Testis (tissue), 3 donors: ENCODE results near the gene SCYL2. TPM values are rescaled to one million over a fixed set of nuclear protein-coding genes. Genes with fewer than 3 reads are reported as not detected.

Experiments
- DNase-seq: peaks from one replicate; pipeline ENCODE4 v3.0.0-alpha.2; 2019
- H3K27ac ChIP-seq, 2 donors: fragments of 200-600 bp; sonication (generic); one replicate each; pipeline ENCODE4 v1.5.1; 2019
- H3K27me3 ChIP-seq: fragments of 200-600 bp; sonication (generic); one replicate; pipeline ENCODE4 v1.5.1; 2019
- H3K36me3 ChIP-seq: fragments of 200-600 bp; sonication (generic); one replicate; pipeline ENCODE4 v1.5.1; 2017; ENCODE audit warnings: low read depth; ENCODE audit errors: missing control alignments
- H3K4me1 ChIP-seq: fragments of 200-600 bp; sonication (generic); one replicate; pipeline ENCODE4 v1.5.1; 2019
- H3K4me3 ChIP-seq, 2 donors: fragments of 200-600 bp; sonication (generic); one replicate each; pipeline ENCODE4 v1.5.1; 2017 to 2019
- H3K9me3 ChIP-seq: fragments of 200-600 bp; sonication (generic); one replicate; pipeline ENCODE4 v1.5.1; 2017
- CTCF ChIP-seq, 3 experiments: fragments of 450-650 bp in 2 of 3; fragments of 200-600 bp in 1 of 3; sonication (generic) in 1 of 3; IDR thresholded peaks; one replicate each; pipeline ENCODE4 v1.5.1; 2016 to 2019; ENCODE audit warnings: antibody characterized with exemption in 3 of 3, mild to moderate bottlenecking in 2 of 3, moderate library complexity in 1 of 3
- POLR2A ChIP-seq: fragments of 450-650 bp; IDR thresholded peaks from one replicate; pipeline ENCODE4 v1.6.1; 2017; ENCODE audit warnings: antibody characterized with exemption, mild to moderate bottlenecking, moderate library complexity
- WGBS, 2 donors: methylation state at CpG; one replicate each; pipeline ENCODE4 v1.1.5; 2018; 5-methylcytosine and 5-hydroxymethylcytosine counted together
- intact Hi-C: fragments of 100-400 bp; cut with DNase I; formaldehyde crosslinking; loops from one replicate; pipeline ENCODE4 v1.15.1; 2023; ENCODE audit warnings: low total_unique reads
- polyA plus RNA-seq: library from polyadenylated mRNA; stranded (reverse); fragments of 350-450 nt; fragmentation: Illumina TruSeq; extraction: RNeasy Lipid Tissue Mini Kit (QIAGEN cat#74804); gene quantifications from one replicate; pipeline ENCODE4 v1.2.3, GENCODE V29; 2014; ENCODE audit warnings: low read depth, low replicate concordance; ENCODE audit not compliant: insufficient read depth
- total RNA-seq, 2 donors: library from RNA; depleted of rRNA; stranded (reverse); fragments of >200 nt; gene quantifications; one replicate each; pipeline ENCODE4 v1.2.3, GENCODE V29; 2016

SCYL2 gene
- total and polyA plus RNA-seq, 3 donors from 2014 or later, result 23.1 to 75.4 (median 49.0) TPM

- no peak for DNase-seq
- no peaks in the 10 kb centered on the region for H3K9me3 ChIP-seq
- no peak overlapping the region for H3K4me3 ChIP-seq
- intact Hi-C loops, result no loop called here
- H3K27ac ChIP-seq, result no peak overlapping the region
- 94 to 97% methylated on average over 3 of the region's 3 CpGs for WGBS, 2 donors
- H3K36me3 ChIP-seq, result no peaks in the 10 kb centered on the region
- no peaks in the 10 kb centered on the region for H3K4me1 ChIP-seq
- H3K27me3 ChIP-seq, result no peaks in the 10 kb centered on the region
- TF ChIP-seq CTCF (IDR thresholded peaks at IDR 0.05), result no peak
- no peak for TF ChIP-seq POLR2A
Measured at GRCh38 chr12:100238801-100239200, 28.2 kb upstream of the SCYL2 start.

GRCh38 chr12:100239589-100239988, 27.4 kb upstream of the SCYL2 start:
- no peaks in the 10 kb centered on the region for H3K9me3 ChIP-seq
- no peak for TF ChIP-seq CTCF (IDR thresholded peaks at IDR 0.05)
- no peak for TF ChIP-seq POLR2A

DNA sequence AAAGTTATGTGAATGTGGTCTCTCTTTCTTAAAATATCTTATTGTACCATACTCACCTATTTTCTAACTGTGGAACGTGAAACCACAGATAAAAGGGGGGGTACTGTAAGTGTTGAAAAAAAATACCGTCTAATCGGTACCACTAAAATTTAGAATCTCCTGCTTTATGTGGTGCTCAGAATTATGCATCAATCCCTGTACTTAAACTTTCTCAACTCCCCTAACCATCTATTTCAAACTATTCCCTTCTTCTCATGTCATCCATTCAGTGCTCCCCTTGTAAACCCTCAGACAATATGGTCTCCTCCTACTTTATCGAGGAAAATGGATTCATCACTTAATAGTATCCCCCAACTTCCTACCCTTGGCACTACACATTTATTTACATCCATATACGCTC, 23.8 kb upstream of the SCYL2 start:
- no peaks in the 10 kb centered on the region for H3K9me3 ChIP-seq
- DNase-seq, result no peak
- no peaks in the 10 kb centered on the region for H3K27me3 ChIP-seq
- WGBS, 2 donors, result 83 to 95% methylated on average over 5 of the region's 5 CpGs
- TF ChIP-seq POLR2A, result no peak
- no peak for TF ChIP-seq CTCF (IDR thresholded peaks at IDR 0.05)
- no peaks in the 10 kb centered on the region for H3K4me1 ChIP-seq
- H3K4me3 ChIP-seq, result no peak overlapping the region
- intact Hi-C loops, result no loop called here
- no peak overlapping the region for H3K27ac ChIP-seq
- H3K36me3 ChIP-seq, result no peaks in the 10 kb centered on the region

More at GRCh38 chr12:100239589-100239988, 27.4 kb upstream of the SCYL2 start:
- Histone ChIP-seq H3K27ac (no peak overlapping the region), H3K27me3 (no peaks in the 10 kb centered on the region), H3K4me3 (no peak overlapping the region), H3K36me3 (no peaks in the 10 kb centered on the region), H3K4me1 (no peaks in the 10 kb centered on the region)
- WGBS, 2 donors, result 94 to 100% methylated on average over 1 of the region's 1 CpG
- intact Hi-C loops, result no loop called here
- DNase-seq, result no peak

DNA sequence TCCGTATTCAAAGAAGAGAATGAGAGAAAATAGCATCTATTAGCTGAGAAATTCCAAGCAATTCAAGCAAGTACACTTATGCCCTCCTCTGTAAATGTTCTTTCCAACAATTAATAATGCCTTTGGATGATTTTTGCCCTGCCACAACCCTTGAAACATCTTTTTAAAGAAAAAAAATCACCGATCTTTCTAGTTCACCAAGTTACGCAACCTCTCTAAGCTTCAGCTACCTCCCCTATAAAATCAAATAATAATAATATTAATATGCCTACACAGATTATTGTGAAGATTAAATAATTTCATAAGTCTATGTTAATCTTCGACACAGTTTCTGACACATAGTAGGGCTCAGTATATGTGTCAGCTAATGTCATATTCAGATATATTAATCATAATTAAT, 19.2 kb upstream of the SCYL2 start:
- no peaks in the 10 kb centered on the region for H3K9me3 ChIP-seq
- TF ChIP-seq CTCF (IDR thresholded peaks at IDR 0.05) (no peak), POLR2A (no peak)
- H3K4me3 ChIP-seq, result no peak overlapping the region
- H3K27me3 ChIP-seq, result no peaks in the 10 kb centered on the region
- DNase-seq, result no peak
- no peak overlapping the region for H3K27ac ChIP-seq
- H3K4me1 ChIP-seq, result no peaks in the 10 kb centered on the region
- intact Hi-C loops, result no loop called here
- WGBS, 2 donors, result 96 to 97% methylated on average over 4 of the region's 4 CpGs
- no peaks in the 10 kb centered on the region for H3K36me3 ChIP-seq

DNA sequence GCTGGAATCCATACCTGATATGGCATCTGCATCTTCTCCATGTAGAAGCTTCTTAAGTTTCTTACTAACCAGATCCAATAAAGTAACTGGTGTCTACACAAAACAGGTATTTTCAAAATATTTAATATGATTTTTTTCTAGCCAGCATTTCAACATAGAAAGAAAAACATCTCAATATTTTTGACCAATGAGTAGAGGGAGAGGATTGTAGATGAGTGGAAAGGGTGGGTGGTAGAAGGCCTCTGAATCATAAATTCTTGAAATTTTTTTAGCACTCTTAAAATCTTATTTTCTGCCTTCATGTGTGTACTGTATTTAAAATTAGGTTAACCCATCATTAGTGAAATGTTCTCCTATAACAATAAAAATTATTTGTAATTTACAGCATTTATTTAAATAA, 18.1 kb upstream of the SCYL2 start:
- H3K9me3 ChIP-seq, result no peaks in the 10 kb centered on the region
- no peaks in the 10 kb centered on the region for H3K27me3 ChIP-seq
- H3K4me3 ChIP-seq, result no peak overlapping the region
- no peaks in the 10 kb centered on the region for H3K4me1 ChIP-seq
- no peak for DNase-seq
- no peak overlapping the region for H3K27ac ChIP-seq
- H3K36me3 ChIP-seq, result no peaks in the 10 kb centered on the region
- intact Hi-C loops, result no loop called here
- TF ChIP-seq POLR2A (no peak), CTCF (IDR thresholded peaks at IDR 0.05) (no peak)
